ENCODE data around the gene DDX28.
A peak's percentile ranks its signal among the peaks of the same experiment; 100 is the strongest.
"Not testable (repeated sequence)": the region's sequence is repeated elsewhere in the genome, so short reads cannot be mapped to it uniquely, and the experiment has no call there.

The DDX28 gene

DNA sequence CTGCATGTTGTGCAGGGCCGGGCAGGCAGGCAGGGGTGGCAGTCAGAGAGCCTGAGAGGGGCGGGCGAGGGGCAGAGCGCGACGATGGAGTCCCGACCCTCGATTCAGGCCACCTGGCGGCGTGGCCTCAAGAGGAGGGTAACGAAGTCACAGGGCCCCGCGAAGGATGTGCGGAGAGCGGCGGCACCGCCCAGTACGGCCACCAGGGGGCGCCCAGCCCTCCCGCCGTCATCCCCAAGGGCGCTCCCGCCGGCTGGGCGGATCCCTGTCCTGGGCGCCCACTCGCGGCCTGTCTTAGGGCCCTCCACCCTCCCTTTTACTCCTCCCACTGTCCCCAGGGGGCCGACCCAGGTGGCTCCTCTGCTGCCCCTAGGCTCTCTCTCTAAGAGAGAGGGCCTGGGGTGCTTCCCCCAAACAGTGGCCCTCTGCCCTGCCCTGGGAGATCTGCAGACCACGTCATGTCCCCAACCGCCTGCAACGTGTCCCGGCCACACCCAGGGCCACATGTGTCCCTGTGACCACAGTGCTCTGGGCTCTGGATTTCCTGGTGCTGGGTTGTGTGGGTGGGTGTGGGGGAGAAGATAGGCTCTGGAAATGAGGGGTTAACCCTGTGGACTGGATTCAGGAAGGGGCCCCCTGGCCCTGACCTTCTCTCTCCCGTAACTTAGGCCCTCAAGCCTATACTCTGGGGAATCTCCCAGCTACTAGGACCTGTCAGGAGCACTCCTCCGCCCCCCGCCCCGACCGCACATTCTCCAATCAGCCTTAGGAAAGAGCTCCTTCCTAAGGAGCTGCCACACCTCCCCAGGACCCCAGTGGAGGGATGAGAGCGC is 29.6 kb downstream of the DDX28 start:
- peak; percentile 85 for DNase-seq

DNA sequence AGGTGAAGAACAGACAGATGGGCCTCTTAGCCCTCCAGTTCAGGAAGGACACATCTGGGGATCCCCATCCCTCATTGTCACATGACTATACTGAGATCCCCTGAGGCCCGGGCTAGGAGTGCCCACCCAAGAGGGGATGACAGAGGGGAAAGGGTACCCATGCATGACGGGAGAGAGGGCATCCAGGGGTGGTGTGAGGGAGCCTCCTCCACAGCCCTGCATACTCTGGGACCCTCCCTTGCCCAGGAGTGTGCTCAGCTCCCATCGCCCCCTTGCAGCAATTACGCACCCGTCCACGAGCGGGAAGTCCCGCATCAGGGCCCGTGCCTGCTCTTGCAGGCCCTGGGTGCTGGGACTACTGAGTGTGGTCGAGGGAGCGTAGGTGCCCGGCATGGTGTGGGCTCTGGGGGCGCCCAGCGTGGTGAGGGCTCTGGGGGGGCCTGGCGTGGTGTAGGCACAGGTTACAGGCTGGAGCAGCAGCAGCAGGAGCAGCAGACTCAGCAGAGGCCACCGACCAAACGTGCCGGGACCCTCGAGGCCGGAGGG is 30.3 kb downstream of the DDX28 start:
- no peak for DNase-seq

DNA sequence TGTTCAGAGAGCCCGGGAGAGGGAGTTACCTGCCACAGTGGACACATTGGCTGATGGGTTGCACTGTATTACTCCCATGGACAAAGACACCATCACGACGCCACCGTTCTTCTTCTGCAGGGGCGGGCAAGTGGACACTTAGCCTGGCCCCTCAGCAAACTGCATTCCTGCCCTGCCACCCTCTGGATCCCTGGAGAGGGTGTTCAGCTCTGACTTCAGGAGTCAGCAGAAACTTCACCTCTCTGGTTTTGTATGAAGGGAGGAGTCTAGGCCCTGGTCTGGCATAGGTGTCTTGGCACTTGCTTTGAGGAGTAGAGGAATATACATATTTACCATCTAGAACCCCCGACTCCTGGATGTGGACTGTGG is 33.0 kb downstream of the DDX28 start:
- no peak for DNase-seq

DNA sequence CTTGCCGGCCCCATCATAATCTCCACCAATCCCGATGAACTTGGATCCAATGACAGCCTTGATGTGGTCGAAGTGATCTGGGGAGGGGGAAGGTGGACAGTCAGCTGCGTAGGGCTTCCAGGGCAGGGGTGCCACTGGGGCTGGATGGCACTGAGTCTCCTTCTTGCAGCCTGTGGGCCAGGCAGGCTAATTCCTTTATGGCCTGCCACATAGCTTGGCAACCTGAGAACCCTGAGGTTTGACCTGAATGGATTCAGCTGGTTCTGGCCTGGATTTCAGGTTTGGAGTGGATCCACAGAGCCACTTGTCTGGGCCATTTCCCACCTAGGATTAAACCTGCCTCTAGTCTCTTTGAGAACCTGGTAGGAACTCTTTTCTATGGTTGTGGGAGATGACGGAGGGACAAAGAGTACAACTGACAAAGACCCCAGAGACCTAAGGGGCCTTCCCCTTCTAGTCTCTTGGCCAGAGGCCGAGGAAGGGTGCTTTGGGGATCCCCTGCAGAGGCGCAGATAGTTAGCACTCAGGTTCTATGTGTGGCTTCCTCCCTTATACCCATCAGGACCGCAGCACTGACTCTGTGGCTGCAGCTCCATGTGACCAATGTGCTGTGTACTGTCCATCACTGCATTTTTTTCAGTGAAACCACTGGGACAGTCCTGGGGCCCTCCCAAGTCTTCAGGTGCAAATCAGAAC is 33.6 kb downstream of the DDX28 start:
- DNase-seq = no peak

DNA sequence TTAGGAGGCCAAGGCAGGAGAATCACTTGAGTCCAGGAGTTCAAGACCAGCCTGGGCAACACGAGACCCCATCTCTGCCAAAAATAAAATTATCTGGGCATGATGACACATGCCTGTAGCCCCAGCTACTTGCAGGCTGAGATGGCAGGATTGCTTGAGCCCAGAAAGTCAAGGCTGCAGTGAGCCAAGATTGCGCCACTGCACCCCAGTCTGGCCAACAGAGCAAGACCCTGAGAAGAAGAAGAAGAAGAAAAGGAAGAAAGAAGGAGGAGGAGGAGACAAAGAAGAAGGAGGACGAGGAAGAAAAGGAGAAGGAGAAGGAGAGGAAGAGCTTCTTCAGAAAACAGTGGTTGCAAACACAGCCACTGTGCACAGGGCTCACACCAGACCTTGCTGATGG is 34.4 kb downstream of the DDX28 start:
- no peak for DNase-seq

DNA sequence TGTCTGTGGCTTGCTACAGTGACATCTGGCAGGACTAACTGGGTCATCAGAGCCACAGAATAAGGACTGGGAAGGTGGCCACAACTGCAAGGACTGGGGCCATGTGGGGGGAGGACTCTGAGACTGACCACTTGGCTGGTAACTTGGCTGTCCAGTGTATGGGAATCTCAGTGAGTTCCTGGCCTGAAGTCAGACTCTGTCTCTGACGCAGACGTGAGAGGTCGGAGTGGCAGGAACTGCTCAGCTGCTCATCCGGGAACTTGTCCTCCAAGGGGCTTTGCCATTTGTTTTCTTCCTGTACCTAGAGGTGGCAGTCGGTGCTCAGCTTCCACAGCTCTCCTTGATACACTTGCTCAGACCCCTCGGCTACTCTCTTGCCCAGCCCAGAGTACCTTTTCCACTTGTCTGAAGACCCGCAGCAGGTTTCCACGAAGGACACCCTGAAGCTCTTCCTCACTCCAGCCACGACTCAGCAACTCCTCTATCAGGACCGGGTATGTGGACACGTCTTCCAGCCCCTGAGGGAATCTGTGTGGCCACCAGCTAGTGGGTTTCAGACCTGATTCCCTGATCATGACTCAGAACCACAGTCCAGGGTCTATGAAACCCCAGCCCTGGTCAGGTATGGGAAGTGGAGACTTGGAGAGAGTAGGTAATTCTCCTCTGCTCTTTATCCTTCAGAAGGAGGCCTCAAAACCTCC is 35.4 kb downstream of the DDX28 start:
- DNase-seq = no peak

DNA sequence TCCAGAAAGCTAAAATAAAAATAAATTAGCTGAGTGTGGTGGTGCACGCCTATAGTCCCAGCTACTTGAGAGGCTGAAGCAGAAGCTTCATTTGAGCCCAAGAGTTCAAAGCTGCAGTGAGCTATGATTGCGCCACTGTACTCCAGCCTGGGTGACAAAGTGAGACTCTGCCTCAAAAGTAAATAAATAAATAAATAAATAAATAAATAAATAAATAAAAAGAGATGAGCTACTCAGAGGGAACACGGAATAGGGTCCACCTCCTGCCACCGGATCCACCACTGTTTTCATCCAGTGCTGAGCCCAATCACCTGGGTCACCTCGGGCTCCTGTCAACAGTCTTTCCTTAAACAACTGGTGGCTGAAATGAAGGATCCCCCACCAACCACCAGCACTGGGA is 36.1 kb downstream of the DDX28 start:
- no peak for DNase-seq

DNA sequence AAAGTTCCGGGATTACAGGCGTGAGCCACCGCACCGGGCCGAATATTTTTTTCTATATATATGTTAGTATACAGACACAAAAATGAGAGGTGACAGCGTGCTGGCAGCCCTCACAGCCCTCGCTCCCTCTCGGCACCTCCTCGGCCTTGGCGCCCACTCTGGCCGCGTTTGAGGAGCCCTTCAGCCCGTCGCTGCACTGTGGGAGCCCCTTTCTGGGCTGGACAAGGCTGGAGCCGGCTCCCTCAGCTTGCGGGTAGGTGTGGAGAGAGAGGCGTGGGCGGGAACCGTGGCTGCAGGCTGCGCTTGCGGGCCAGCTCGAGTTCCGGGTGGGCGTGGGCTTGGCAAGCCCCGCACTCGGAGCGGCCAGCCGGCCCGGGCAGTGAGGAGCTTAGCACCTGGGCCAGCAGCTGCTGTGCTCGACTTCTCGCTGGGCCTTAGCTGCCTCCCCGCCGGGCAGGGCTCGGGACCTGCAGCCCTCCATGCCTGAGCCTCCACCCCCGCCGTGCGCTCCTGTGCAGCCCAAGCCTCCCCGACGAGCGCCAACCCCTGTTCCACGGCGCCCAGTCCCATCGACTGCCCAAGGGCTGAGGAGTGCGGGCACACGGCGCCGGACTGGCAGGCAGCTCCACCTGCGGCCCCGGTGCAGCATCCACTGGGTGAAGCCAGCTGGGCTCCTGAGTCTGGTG is 40.9 kb downstream of the DDX28 start:
- no peak for DNase-seq

DNA sequence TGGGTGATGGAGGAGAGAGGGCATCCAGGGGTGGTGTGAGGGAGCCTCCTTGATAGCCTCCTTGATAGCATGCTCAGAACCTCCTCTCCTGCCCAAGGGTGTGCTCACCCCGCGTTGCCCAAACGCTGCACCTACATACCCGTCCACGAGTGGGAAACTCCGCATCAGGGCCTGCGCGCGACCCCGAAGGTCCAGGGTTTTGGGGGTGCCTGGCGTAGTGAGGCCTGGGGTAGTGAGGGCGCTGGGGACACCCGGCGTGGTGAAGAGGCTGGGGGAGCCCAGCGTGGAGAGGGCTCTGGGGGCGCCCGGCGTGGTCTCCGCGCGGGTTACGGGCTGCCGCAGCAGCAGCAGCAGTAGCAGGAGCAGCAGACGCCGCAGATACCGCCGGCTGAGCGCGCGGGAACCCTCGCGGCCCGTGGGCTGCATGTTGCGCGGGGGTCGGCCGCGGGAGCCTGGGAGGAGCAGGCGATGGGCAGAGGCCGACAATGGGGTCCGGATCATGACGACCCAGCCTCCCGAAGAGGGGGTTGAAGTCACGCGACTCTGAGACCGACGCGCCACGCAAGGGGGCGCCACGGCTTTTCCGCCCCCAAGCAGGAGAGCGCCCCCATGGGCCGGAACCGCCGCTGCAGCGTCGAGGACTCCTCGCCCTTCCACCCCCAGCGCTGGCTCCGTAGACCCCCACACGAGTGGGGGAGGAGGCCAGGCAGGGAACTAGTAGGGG is 42.9 kb downstream of the DDX28 start, which contains the start of gene DPEP3:
TSS of gene DPEP3 (minus strand) at position 545 of the 724 bp plus-strand sequence. CDS start at position 426, 119 bp downstream.
- DNase-seq = no peak

DNA sequence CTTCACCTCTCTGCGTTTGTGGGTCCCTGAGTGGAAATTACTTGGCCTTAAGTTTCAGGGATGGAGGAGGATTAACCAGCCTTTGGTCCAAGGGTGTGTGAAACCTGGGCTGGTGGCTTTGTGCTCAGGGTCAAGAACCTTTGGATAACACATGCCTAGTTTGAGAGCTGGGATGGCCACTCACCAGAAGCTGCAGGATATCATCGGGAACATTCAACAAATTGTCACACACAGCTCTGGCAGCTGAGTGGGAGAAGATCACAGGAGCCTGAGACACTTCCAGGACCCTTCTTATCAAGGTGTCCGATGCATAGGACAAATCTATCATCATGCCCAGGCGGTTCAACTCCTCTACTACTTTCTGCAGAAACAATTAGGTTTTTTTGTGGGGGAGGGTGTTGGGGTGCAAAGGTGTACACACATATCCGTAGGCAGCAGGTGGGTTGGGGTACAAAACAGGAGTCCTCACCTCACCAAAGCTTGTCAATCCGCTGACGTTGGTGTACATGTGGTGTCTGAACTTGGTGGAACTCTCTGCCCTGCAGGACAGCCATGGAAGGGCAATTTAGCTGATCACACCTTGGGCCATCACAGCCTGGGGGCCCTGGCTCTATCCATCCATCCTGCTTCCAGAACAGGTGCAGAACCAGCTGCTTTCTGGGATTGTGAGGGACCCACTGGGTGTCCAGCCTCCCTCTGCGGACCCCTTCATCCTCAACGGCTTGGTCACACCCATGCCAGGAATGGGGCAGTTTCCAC is 45.4 kb downstream of the DDX28 start:
- no peak for DNase-seq

DNA sequence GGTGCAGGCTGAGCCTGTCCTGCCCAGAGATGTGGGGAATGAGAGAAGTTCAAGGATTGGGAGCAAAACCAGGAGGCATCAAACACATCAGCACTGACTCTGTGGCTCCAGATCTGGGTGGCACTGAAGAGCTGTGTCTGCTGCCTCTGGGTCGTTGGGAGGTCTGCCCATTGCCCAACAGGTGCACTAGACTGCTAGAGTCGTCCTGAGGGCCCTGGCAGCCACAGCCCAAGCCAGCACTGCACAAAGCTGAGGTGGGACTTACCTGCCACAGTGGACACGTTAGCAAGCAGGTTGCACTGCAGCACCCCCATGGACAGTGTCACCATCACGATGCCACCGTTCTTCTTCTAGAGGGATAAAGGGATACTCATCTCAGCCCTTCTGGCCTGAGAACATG is 46.0 kb downstream of the DDX28 start:
- no peak for DNase-seq

DNA sequence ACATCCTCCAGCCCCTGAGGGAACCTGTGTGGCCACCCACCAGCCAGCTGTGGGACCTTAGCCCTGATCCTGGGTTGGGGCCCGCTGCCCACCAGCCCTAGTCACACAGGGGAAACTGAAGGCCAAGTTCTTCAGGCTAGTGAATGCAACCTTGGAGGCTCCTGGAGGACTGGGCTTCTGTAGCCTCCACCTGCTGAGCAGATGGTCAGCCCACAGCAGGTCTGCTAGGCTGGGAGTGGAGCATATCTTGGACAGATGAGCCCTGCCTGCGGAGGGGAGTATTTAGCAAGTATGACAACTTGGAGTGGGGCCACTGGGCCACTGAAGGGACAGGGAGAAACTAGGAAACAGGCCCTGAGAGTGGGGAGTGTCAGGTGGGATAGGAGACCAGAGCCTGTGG is 46.8 kb downstream of the DDX28 start:
- no peak for DNase-seq

DNA sequence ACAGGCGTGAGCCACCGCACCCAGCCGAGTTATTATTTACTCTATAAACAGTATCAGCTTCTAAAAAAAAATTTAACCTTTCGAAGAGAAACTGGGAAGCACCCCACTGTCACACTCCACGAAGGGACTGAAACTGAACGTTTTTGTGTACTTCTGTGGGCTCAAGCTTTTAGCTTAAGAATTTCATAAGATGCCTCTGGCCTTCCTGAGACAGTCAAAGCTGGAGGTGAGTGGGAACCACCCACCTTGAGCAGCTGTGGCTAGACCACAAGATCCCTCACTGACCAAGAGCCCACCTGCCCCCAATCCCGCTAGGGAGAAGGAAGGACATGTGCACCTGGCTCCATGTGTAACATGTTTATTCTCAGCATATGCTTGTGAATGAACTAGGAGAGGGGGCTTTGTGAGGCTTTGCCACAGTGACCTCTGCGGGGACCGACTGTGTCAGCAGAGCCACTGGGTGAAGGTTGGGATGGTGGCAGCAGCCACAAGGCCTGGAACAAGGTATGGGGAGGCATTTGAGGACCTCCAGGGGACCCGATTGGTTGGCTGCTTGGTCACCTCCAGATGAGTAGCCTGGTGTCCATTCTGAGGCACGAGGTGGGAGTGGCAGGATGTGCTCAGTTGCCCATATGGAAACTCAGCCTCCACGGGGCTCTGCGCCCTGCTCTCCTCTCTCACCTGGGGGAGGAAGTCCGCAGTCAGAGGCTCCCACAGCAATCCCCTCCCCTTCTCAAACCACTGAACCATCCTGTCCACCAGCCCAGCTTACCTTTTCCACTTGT is 47.5 kb downstream of the DDX28 start:
- no peak for DNase-seq

DNA sequence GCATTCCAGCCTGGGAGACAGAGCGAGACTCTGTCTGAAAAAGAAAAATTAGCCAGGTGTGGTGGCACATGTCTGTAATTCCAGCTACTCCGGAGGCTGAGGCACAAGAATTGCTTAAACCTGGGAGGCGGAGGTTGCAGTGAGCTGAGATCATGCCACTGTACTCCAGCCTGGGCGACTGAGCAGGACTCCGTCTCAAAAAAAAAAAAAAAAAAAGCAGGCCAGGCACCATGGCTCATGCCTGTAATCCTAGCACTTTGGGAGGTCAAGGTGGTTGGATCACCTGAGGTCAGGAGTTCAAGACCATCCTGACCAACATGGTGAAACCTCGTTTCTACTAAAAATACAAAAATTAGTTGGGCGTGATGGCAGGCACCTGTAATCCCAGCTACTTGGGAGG is 50.7 kb downstream of the DDX28 start:
- not testable (repeated sequence) for DNase-seq

DNA sequence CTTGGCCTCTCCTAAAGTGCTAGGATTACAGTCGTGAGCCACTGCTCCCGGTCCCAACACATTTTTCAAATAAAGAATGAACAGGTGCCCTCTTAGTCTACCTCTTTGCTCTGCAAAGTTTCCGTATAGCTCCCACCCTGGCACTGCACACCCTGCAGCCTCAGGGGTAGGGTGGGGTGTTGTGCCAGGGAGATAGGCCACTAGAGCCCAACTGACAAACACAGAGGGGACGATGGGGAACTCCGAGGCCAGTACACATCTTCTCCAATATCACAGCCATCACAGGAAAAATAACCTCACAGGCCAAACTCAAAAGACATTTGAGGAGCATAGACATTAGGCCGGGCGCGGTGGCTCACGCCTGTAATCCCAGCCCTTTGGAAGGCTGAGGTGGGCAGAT is 51.9 kb downstream of the DDX28 start:
- DNase-seq = no peak

Data from activated naive CD4-positive, alpha-beta T cell treated with Interleukin-2 at 50 U/mL for 16 hours (primary cell).